GM10248 (cell line): Measurements from ENCODE around the gene NPPB.

Experiments
- CTCF ChIA-PET: fragments of 300-600 bp; sonication (Branson Sonifier 250); formaldehyde crosslinking; extraction: SDS; loops from one replicate; lab custom pipeline; 2021; ENCODE audit warnings: antibody characterized with exemption; lab: Yijun Ruan, JAX
- POLR2A ChIA-PET: fragments of 350-650 bp; sonication (Branson Sonifier 250); formaldehyde crosslinking; extraction: SDS; loops from one replicate; lab custom pipeline; 2020; ENCODE audit warnings: antibody characterized with exemption; lab: Yijun Ruan, JAX
- DNase-seq: peaks from one replicate; pipeline ENCODE4 v3.0.0; 2012; ENCODE audit errors: extremely low spot score
- TF ChIP-seq, protein P1 (sequence below): IDR thresholded peaks from 2 replicates; pipeline ENCODE4 v1.5.1; 2012; ENCODE audit warnings: mild to moderate bottlenecking, low read depth; ENCODE audit errors: extremely low read depth, missing control alignments, control extremely low read depth

NPPB gene

GRCh38 chr1:11845641-11846335 is 13.0 kb downstream of the NPPB start:
- DNase-seq: no peak
- POLR2A ChIA-PET: no interaction called here
- CTCF ChIA-PET: interaction anchor here (1.4 kb wide), 1 partner anchor 9 kb away, joined by 4 read pairs; no protein-coding TSS in a partner anchor
- TF ChIP-seq, protein P1, sequence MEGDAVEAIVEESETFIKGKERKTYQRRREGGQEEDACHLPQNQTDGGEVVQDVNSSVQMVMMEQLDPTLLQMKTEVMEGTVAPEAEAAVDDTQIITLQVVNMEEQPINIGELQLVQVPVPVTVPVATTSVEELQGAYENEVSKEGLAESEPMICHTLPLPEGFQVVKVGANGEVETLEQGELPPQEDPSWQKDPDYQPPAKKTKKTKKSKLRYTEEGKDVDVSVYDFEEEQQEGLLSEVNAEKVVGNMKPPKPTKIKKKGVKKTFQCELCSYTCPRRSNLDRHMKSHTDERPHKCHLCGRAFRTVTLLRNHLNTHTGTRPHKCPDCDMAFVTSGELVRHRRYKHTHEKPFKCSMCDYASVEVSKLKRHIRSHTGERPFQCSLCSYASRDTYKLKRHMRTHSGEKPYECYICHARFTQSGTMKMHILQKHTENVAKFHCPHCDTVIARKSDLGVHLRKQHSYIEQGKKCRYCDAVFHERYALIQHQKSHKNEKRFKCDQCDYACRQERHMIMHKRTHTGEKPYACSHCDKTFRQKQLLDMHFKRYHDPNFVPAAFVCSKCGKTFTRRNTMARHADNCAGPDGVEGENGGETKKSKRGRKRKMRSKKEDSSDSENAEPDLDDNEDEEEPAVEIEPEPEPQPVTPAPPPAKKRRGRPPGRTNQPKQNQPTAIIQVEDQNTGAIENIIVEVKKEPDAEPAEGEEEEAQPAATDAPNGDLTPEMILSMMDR: no peak

- CTCF ChIA-PET: interaction anchor here (0.8 to 2.6 kb wide), 4 partner anchors 18 to 189 kb away, joined by 3 to 5 read pairs (median 4); no protein-coding TSS in a partner anchor
- peak; percentile 45 for DNase-seq
- POLR2A ChIA-PET: no interaction called here
- TF ChIP-seq, protein P1: no peak
Measured at GRCh38 chr1:11842154-11843041, 16.3 kb downstream of the NPPB start.

DNA sequence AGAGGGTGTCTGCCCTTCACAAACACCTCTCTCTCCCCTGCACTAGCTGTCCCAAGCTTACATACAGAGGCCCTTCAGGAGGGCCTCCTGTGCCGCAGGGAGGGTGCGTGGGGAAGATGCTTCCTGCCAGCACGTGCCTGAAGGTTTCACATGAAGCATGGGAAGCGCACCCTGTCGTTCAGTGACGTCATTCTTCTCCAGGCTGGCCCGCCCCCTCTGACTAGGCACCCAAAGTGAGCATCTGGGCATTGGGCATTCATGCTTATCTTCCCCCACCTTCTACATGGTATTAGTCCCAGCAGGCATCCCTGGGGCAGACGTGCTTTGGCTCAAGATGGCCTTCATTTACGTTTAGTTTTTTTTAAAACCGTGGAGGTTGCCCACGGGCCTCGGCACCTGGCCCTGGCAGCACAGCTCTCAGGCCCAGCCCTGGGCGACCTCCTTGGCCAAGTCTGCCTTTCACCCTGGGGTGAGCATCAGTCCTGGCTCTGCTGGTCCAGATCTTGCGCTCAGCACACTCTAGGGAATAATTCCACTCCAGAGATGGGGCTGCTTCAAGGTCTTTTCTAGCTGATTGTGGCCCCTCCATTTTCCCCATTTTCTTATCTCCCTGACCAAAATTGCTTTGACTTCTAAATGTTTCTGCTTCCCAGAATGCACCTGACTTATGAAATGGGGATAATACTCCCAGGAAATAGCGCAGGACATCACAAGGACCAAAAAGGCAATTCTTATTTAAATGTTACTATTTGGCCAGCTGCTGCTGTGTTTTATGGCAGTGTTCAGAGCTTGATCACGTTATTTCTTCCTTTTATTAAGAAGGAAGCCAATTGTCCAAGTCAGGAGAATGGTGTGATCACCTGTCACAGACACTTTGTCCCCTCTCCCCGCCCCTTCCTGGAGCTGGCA is 17.2 kb downstream of the NPPB start:
- no peak for DNase-seq
- TF ChIP-seq, protein P1: no peak
- CTCF ChIA-PET: interaction anchor here (0.8 to 5.3 kb wide), 7 partner anchors 12 to 189 kb away, joined by 3 to 49 read pairs (median 5); no protein-coding TSS in a partner anchor
- POLR2A ChIA-PET: no interaction called here

DNA sequence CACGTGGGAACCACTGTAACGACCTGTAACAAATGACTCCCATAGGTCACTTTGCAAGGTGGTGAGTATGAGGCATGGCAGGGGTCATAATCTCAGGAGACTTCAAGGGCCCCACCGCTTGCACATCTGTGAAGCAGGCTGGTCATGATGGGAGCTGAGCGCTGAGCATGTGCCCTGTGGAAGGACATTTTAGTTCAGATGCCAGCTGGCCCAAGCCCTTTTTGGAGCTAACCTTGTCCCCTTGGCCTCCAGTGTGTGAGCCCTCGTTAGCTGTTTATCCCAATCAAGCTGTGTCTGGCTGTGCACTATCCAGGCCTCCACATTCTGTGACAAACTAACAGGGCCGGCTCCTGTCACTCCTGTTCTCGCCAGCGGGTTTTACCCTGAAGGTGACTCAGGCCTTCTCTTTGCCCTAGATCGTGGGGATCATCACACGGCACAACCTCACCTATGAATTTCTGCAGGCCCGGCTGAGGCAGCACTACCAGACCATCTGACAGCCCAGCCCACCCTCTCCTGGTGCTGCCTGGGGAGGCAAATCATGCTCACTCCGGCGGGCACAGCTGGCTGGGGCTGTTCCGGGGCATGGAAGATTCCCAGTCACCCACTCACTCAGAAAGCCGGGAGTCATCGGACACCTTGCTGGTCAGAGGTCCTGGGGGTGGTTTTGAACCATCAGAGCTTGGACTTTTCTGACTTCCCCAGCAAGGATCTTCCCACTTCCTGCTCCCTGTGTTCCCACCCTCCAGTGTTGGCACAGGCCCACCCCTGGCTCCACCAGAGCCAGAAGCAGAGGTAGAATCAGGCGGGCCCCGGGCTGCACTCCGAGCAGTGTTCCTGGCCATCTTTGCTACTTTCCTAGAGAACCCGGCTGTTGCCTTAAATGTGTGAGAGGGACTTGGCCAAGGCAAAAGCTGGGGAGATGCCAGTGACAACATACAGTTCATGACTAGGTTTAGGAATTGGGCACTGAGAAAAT is 18.7 kb downstream of the NPPB start:
- POLR2A ChIA-PET: interaction anchor here (0.6 to 2.5 kb wide), 2 partner anchors 68 to 179 kb away, joined by 3 to 9 read pairs; partner anchors contain the start of gene MIIP
- CTCF ChIA-PET: interaction anchor here (1.0 to 5.3 kb wide), 6 partner anchors 13 to 192 kb away, joined by 3 to 49 read pairs (median 6); no protein-coding TSS in a partner anchor
- no peak for DNase-seq
- TF ChIP-seq, protein P1: no peak
